Neuronal stem cell (in vitro differentiated cells): ENCODE results near the gene INPP5J.
"Not testable (repeated sequence)": the region's sequence is repeated elsewhere in the genome, so short reads cannot be mapped to it uniquely, and the experiment has no call there.

ENCODE experiments used
- DNase-seq: peaks from one replicate; pipeline ENCODE4 v3.0.0-alpha.2; 2013; ENCODE audit warnings: low spot score
- H2AFZ ChIP-seq: one replicate; pipeline ENCODE4 v1.6.1; 2013; ENCODE audit warnings: mild to moderate bottlenecking, low read length, inconsistent platforms
- H2AK5ac ChIP-seq: 2 replicates; pipeline ENCODE4 v1.6.1; 2013; ENCODE audit warnings: low read depth, mild to moderate bottlenecking, inconsistent platforms, low read length, moderate library complexity, mixed read lengths
- H2BK120ac ChIP-seq: 2 replicates; pipeline ENCODE4 v1.6.1; 2013; ENCODE audit warnings: low read depth, mild to moderate bottlenecking, inconsistent platforms, low read length, moderate library complexity, mixed read lengths
- H2BK12ac ChIP-seq: one replicate; pipeline ENCODE4 v1.6.1; 2013; ENCODE audit warnings: low read length, inconsistent platforms
- H2BK15ac ChIP-seq: 2 replicates; pipeline ENCODE4 v1.6.1; 2013; ENCODE audit warnings: mild to moderate bottlenecking, low read length, inconsistent platforms, mixed read lengths
- H2BK5ac ChIP-seq: one replicate; pipeline ENCODE4 v1.6.1; 2013; ENCODE audit warnings: inconsistent platforms, mild to moderate bottlenecking, low read length, moderate library complexity
- H3K14ac ChIP-seq: one replicate; pipeline ENCODE4 v1.6.1; 2013; ENCODE audit warnings: low read length, inconsistent platforms
- H3K18ac ChIP-seq: 2 replicates; pipeline ENCODE4 v1.6.1; 2013; ENCODE audit warnings: low read length, inconsistent platforms
- H3K23ac ChIP-seq: 2 replicates; pipeline ENCODE4 v1.6.1; 2013; ENCODE audit warnings: low read depth, mild to moderate bottlenecking, mixed read lengths, low read length, inconsistent platforms; ENCODE audit not compliant: poor library complexity
- H3K27ac ChIP-seq: replicated peaks from 3 replicates; pipeline ENCODE4 v1.5.1; 2013; ENCODE audit warnings: low read length, inconsistent platforms
- H3K27me3 ChIP-seq, 3 experiments: 2 replicates each; pipeline ENCODE4 v1.6.1; 2013; ENCODE audit warnings: low read length in 3 of 3, mild to moderate bottlenecking in 2 of 3, inconsistent platforms in 1 of 3, low read depth in 1 of 3, mixed read lengths in 1 of 3, moderate library complexity in 1 of 3; ENCODE audit not compliant: control insufficient read depth in 3 of 3, insufficient read depth in 3 of 3
- H3K36me3 ChIP-seq, 2 donors: replicated peaks in 1 of 2; 2 replicates each; pipeline ENCODE4 v1.6.1; 2013; ENCODE audit warnings: low read length in 2 of 2; ENCODE audit not compliant: control insufficient read depth in 2 of 2, insufficient read depth in 2 of 2
- H3K4ac ChIP-seq: 2 replicates; pipeline ENCODE4 v1.6.1; 2013; ENCODE audit warnings: inconsistent platforms, mild to moderate bottlenecking, low read length, moderate library complexity
- H3K4me1 ChIP-seq, 2 donors: 1 replicate in 1 of 2; 2 replicates in 1 of 2; pipeline ENCODE4 v1.6.1; 2013; ENCODE audit warnings: low read length in 2 of 2, low read depth in 1 of 2; ENCODE audit not compliant: control insufficient read depth in 2 of 2, insufficient read depth in 1 of 2
- H3K4me2 ChIP-seq: one replicate; pipeline ENCODE4 v1.6.1; 2013; ENCODE audit warnings: mild to moderate bottlenecking, low read length, inconsistent platforms; ENCODE audit not compliant: insufficient read depth, poor library complexity, severe bottlenecking
- H3K4me3 ChIP-seq, 2 donors: 2 replicates each; pipeline ENCODE4 v1.5.1; 2013; ENCODE audit warnings: low read length in 2 of 2, mild to moderate bottlenecking in 2 of 2, inconsistent platforms in 1 of 2, moderate library complexity in 1 of 2
- H3K79me1 ChIP-seq: one replicate; pipeline ENCODE4 v1.6.1; 2013; ENCODE audit warnings: low read depth, mild to moderate bottlenecking, inconsistent platforms, low read length, moderate library complexity
- H3K9ac ChIP-seq: one replicate; pipeline ENCODE4 v1.6.1; 2013; ENCODE audit warnings: mild to moderate bottlenecking, low read depth, low read length, inconsistent platforms; ENCODE audit not compliant: poor library complexity
- H3K9me3 ChIP-seq, 2 donors: replicated peaks in 1 of 2; 2 replicates each; pipeline versions ENCODE3 to v1.6.1; 2013; ENCODE audit warnings: low read length in 2 of 2, mild to moderate bottlenecking in 2 of 2, inconsistent platforms in 1 of 2, low read depth in 1 of 2, mixed read lengths in 1 of 2, moderate library complexity in 1 of 2; ENCODE audit not compliant: control insufficient read depth in 2 of 2, insufficient read depth in 1 of 2
- H4K8ac ChIP-seq: one replicate; pipeline ENCODE4 v1.6.1; 2013; ENCODE audit warnings: low read depth, mild to moderate bottlenecking, inconsistent platforms, low read length, moderate library complexity
- H4K91ac ChIP-seq: one replicate; pipeline ENCODE4 v1.6.1; 2013; ENCODE audit warnings: low read length, low read depth, mild to moderate bottlenecking, inconsistent platforms; ENCODE audit not compliant: poor library complexity
- WGBS, 2 donors: extraction: QIAGEN DNeasy Blood & Tissue Kit; methylation state at CpG; one replicate each; pipeline ENCODE4 v1.1.7; 2013; ENCODE audit warnings: missing lambda C conversion rate in 2 of 2, mixed read lengths in 1 of 2; ENCODE audit not compliant: insufficient read length in 2 of 2, insufficient replicate concordance in 1 of 2; ENCODE audit errors: extremely low coverage in 2 of 2; 5-methylcytosine and 5-hydroxymethylcytosine counted together

Gene INPP5J

GRCh38 chr22:31161386-31161785 lies 38.6 kb downstream of the INPP5J start:
- peaks cover 4 to 8% of the 10 kb centered on the region in 2 donors for H3K4me1 ChIP-seq
- no peak overlapping the region for H4K91ac ChIP-seq
- no peak overlapping the region for H3K9ac ChIP-seq
- H3K23ac ChIP-seq: no peak overlapping the region
- no peak overlapping the region for H3K4ac ChIP-seq
- H2BK15ac ChIP-seq: no peak overlapping the region
- no peak overlapping the region for H4K8ac ChIP-seq
- H3K4me3 ChIP-seq: peak overlapping the region in 1 of 2 donors; percentile 65
- no peak for DNase-seq
- no peaks in the 10 kb centered on the region for H3K9me3 ChIP-seq
- no peak overlapping the region for H2BK5ac ChIP-seq
- H3K4me2 ChIP-seq: no peak overlapping the region
- H3K36me3 ChIP-seq: peaks cover 4 to 21% of the 10 kb centered on the region in 2 donors
- no peak overlapping the region for H2BK120ac ChIP-seq
- no peak overlapping the region for H2BK12ac ChIP-seq
- no peak overlapping the region for H3K14ac ChIP-seq
- H2AFZ ChIP-seq: no peak overlapping the region
- H3K79me1 ChIP-seq: peaks cover 3% of the 10 kb centered on the region
- no peak overlapping the region for H3K27ac ChIP-seq
- no peak overlapping the region for H2AK5ac ChIP-seq
- H3K27me3 ChIP-seq: peaks cover 0 to 4% (median 2%) of the 10 kb centered on the region in 3 experiments
- no peak overlapping the region for H3K18ac ChIP-seq

GRCh38 chr22:31162015-31162765 lies 39.4 kb downstream of the INPP5J start:
- Histone ChIP-seq H3K4me1 (peaks cover 4 to 8% of the 10 kb centered on the region in 2 donors), H3K79me1 (peaks cover 3% of the 10 kb centered on the region), H3K18ac (no peak overlapping the region), H3K4ac (no peak overlapping the region), H3K9me3 (no peaks in the 10 kb centered on the region), H3K36me3 (peaks cover 4 to 26% of the 10 kb centered on the region in 2 donors), H2BK5ac (no peak overlapping the region), H2BK120ac (no peak overlapping the region), H3K14ac (no peak overlapping the region), H2AK5ac (no peak overlapping the region), H3K27ac (no peak overlapping the region), H3K4me2 (no peak overlapping the region), H4K91ac (no peak overlapping the region), H3K23ac (no peak overlapping the region), H3K4me3 (no peak overlapping the region), H2BK15ac (no peak overlapping the region), H2BK12ac (no peak overlapping the region), H4K8ac (no peak overlapping the region), H3K27me3 (peaks cover 0 to 4% (median 0%) of the 10 kb centered on the region in 3 experiments), H2AFZ (no peak overlapping the region), H3K9ac (no peak overlapping the region)
- no peak for DNase-seq
- WGBS, 2 donors: no CpG with 5 or more reads among the region's 5 CpGs

- Histone ChIP-seq H3K18ac (no peak overlapping the region), H2BK15ac (no peak overlapping the region), H3K9ac (no peak overlapping the region), H3K4me1 (no peaks in the 10 kb centered on the region), H3K79me1 (no peaks in the 10 kb centered on the region), H3K9me3 (no peaks in the 10 kb centered on the region), H3K36me3 (peaks cover 3 to 16% of the 10 kb centered on the region in 2 donors), H2AFZ (no peak overlapping the region), H2AK5ac (no peak overlapping the region), H2BK12ac (no peak overlapping the region), H3K23ac (no peak overlapping the region), H3K4me3 (no peak overlapping the region), H4K8ac (no peak overlapping the region), H2BK5ac (no peak overlapping the region), H2BK120ac (no peak overlapping the region), H3K4ac (no peak overlapping the region), H3K4me2 (no peak overlapping the region), H3K14ac (no peak overlapping the region), H3K27me3 (no peaks in the 10 kb centered on the region), H4K91ac (no peak overlapping the region), H3K27ac (no peak overlapping the region)
- no CpG with 5 or more reads among the region's 4 CpGs for WGBS, 2 donors
- DNase-seq: no peak
Measured at GRCh38 chr22:31170971-31171370, 48.2 kb downstream of the INPP5J start.

GRCh38 chr22:31171734-31172133 lies 49.0 kb downstream of the INPP5J start:
- H2AK5ac ChIP-seq, H2BK12ac ChIP-seq, H4K91ac ChIP-seq, H2BK120ac ChIP-seq, H2BK5ac ChIP-seq, H3K79me1 ChIP-seq, H4K8ac ChIP-seq, H3K9ac ChIP-seq, H3K4me1 ChIP-seq, H3K27me3 ChIP-seq, H3K14ac ChIP-seq, H3K4ac ChIP-seq, H3K4me2 ChIP-seq, H3K27ac ChIP-seq, H3K18ac ChIP-seq, H2BK15ac ChIP-seq, H3K23ac ChIP-seq, H3K9me3 ChIP-seq, DNase-seq, H2AFZ ChIP-seq, H3K4me3 ChIP-seq: not testable (repeated sequence)
- peaks cover 3 to 12% of the 10 kb centered on the region in 2 donors for H3K36me3 ChIP-seq
- no CpG with 5 or more reads among the region's 9 CpGs for WGBS, 2 donors
